HK-2 (cell line): ENCODE data around the gene ZNF70.

ENCODE experiments used
- DNase-seq: peaks from one replicate; pipeline ENCODE4 v3.0.0-alpha.2; 2018; ENCODE audit not compliant: unreplicated experiment

ZNF70 gene

GRCh38 chr22:23750714-23751440 is at the start of gene ZNF70:
TSS of gene ZNF70 (minus strand) at chr22:23751112. CDS start at chr22:23745140, 5,972 bp downstream.
- DNase-seq = peak; percentile 83

- no peak for DNase-seq
These were observed 45.5 kb upstream of the ZNF70 start for GRCh38 chr22:23796461-23796860.

GRCh38 chr22:23793326-23793725 is 42.4 kb upstream of the ZNF70 start:
- DNase-seq = no peak

GRCh38 chr22:23791738-23792645 is 41.1 kb upstream of the ZNF70 start:
- no peak for DNase-seq

- no peak for DNase-seq
These were observed 40.2 kb upstream of the ZNF70 start for GRCh38 chr22:23790819-23791737.

- DNase-seq = no peak
These were observed 38.7 kb upstream of the ZNF70 start for GRCh38 chr22:23789638-23790037.

- DNase-seq = no peak
These were observed 38.2 kb upstream of the ZNF70 start for GRCh38 chr22:23789121-23789520.

DNA sequence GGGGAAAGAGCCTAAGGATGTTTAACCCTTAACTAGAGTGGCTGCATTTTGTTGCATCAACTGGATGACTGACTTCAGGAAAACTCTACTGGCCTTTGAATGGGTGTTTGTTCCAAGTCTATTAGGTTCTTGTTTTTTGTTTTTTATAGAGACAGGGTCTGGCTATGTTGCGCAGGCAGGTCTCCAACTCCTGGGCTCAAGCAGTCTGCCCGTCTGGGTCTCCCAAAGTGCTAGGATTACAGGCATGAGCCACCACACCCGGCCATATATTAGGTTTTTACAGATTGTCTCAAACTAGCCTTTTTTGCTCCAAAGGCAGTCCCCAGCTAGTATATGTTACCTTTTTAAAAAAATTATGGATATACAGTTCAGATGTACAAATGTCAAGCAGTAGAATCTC is 37.0 kb upstream of the ZNF70 start:
- no peak for DNase-seq

DNA sequence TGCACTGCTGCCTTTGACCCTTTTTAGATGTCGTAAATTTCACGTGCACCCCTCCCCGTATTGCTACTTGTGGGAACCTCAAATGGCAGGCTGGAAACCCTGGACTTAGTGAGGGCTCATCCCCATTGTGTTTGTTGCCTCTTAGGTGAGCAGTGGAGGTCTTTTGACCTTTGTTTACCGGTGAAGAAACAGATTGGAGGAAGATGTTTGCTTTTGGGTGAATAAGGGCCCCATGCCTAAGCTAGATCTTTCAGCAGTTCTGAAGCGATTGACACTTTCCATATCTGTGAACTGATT is 36.6 kb upstream of the ZNF70 start:
- DNase-seq = no peak

- peak; percentile 86 for DNase-seq
These were observed 36.1 kb upstream of the ZNF70 start, which contains the start of gene SMARCB1 for GRCh38 chr22:23786752-23787599. TSS of gene SMARCB1 (plus strand) at chr22:23786966. CDS start at chr22:23787170, 204 bp downstream.

DNA sequence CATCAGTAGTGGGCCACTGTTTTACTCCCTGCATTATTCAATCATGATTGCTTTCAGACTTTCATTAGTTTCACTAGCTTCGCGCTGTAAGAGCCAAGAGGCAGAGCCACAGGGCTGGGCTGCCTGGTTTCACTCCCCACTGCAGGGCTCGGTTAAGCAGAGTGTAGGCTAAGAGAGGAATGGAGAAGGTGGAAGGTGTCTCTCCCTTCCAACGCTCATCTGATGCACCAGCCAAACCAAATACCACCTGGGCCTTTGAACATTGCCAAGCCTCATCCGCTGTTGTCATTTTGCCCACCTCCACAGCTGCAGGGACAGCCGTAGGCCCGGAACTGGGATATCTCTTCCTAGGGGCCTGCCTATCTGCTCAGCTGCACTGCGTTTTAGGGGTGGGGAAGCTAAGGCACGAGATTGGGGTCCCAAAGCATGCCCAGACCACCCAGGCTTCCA is 35.4 kb upstream of the ZNF70 start:
- DNase-seq = no peak

DNA sequence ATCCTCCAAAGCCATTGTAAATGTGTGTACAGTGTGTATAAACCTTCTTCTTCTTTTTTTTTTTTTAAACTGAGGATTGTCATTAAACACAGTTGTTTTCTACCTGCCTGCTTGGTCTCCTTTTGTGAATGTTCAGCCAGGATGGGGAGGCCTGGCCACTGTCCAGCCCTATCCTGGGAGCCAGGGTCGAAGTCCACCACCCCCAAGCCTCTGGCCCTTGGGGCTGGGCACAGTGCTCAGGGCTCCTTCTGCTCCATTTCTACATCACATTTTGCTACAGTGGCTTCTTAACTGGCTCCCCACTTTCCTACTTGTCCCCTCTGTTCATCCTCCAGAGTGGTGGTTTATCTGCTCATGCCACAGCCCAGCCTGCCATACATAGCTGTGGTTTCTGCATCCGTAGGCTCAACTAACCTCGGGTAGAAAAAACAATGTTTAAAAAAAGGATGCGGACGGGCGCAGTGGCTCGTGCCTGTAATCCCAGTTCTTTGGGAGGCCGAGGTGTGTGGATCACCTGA is 33.4 kb upstream of the ZNF70 start:
- DNase-seq = peak; percentile 53

DNA sequence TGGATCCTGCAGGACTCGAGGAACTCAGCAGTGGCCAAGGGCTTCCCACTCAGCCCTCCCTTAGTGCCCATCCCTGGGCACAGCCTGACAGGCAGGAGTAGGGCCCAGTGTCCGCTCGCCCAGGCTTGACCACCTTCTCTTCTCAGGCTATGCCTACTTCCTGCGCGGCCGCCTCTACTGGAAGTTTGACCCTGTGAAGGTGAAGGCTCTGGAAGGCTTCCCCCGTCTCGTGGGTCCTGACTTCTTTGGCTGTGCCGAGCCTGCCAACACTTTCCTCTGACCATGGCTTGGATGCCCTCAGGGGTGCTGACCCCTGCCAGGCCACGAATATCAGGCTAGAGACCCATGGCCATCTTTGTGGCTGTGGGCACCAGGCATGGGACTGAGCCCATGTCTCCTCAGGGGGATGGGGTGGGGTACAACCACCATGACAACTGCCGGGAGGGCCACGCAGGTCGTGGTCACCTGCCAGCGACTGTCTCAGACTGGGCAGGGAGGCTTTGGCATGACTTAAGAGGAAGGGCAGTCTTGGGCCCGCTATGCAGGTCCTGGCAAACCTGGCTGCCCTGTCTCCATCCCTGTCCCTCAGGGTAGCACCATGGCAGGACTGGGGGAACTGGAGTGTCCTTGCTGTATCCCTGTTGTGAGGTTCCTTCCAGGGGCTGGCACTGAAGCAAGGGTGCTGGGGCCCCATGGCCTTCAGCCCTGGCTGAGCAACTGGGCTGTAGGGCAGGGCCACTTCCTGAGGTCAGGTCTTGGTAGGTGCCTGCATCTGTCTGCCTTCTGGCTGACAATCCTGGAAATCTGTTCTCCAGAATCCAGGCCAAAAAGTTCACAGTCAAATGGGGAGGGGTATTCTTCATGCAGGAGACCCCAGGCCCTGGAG is 32.6 kb upstream of the ZNF70 start:
- no peak for DNase-seq

- DNase-seq = no peak
These were observed 31.8 kb upstream of the ZNF70 start for GRCh38 chr22:23782703-23783102.

GRCh38 chr22:23782252-23782651 is 31.3 kb upstream of the ZNF70 start:
- no peak for DNase-seq

GRCh38 chr22:23781511-23782183 is 30.7 kb upstream of the ZNF70 start:
- DNase-seq = peak; percentile 54

- DNase-seq = no peak
These were observed 30.2 kb upstream of the ZNF70 start for GRCh38 chr22:23781065-23781464.

DNA sequence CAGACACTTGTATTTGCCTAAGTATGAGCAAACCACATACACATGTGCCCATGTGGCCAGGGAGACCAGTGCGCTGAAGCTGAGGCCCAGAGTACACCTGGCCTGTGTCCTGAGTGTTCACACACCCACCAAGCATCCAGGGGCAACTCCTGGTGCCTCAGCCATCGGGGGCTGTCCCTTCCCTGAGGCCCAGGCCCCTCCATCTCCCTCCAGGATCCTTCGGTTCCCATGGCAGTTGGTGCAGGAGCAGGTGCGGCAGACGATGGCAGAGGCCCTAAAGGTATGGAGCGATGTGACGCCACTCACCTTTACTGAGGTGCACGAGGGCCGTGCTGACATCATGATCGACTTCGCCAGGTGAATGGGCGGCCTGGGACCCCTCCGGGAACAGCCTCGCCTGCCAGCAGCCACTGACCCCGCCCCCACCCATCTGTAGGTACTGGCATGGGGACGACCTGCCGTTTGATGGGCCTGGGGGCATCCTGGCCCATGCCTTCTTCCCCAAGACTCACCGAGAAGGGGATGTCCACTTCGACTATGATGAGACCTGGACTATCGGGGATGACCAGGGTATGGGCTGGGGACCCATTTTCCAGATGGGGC is 29.3 kb upstream of the ZNF70 start:
- DNase-seq = no peak

- no peak for DNase-seq
These were observed 28.8 kb upstream of the ZNF70 start for GRCh38 chr22:23779731-23780130.
